NCI-H1105 treated with DMSO at 0.1 percent for 48 hours (cell line): ENCODE data around the gene ACE.

ENCODE experiments used
- DNase-seq: peaks from one replicate; lab custom pipeline; 2025; lab: John Stamatoyannopoulos, UW

Gene ACE

DNA sequence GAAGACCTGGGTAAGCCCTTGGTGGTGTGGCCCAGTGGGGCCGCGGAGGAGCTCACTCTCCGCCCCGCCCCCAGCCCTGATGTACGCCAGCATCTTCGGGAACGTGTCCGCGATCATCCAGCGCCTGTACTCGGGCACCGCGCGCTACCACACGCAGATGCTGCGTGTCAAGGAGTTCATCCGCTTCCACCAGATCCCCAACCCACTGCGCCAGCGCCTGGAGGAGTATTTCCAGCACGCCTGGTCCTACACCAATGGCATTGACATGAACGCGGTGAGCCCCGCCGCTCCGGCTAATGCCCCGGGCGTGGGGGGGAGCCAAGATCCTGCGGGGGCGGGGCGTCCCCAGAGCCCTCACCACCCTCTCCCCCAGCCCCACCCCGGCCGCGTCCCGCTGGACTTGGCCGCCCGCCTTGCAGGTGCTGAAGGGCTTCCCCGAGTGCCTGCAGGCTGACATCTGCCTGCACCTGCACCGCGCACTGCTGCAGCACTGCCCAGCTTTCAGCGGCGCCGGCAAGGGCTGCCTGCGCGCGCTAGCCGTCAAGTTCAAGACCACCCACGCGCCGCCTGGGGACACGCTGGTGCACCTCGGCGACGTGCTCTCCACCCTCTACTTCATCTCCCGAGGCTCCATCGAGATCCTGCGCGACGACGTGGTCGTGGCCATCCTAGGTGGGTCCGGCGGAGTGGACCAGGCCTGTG is 61.3 kb downstream of the ACE start:
- DNase-seq = peak; percentile 21

DNA sequence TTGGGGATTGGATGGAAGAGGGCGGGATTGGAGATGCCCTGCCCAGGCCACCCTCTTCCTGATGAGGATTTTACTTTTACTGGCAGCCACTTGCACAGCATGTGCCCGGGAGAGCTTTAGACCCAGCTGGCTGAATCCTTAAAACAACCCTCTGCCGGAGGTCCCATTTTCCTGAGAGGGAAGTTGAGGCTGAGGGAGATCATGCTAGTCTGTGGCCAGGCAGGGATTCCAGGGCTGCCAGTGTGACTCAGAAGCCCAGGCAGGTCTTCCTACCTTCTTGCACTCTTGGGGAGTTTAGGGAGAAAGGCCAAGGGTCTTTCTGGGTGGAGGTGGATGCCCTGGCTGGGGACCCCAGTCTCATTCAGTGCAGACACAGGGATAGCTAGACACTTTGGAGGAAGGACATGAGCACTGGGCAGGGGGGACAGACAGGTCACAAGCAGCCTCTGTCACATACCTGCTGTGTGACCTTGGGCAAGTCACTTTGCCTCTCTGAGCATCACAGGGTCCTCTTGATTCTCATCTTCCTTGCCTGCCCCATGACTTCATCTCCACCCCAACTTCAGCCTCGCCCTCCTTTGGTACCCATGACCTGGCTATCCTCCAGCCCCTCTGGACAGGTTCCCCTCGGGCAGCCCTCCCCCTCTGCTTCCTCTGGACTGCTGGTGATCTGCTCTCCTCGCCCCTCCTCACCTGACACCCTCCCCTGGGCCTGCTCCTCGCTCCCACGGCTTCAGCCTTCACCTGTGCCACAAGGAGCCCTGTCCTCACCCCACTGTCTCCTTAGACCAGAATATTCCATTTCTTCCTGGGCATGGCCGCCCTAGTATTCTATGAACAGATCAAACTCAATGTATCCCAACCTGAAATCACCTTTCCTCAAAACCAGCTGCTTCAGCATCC is 62.1 kb downstream of the ACE start:
- no peak for DNase-seq

DNA sequence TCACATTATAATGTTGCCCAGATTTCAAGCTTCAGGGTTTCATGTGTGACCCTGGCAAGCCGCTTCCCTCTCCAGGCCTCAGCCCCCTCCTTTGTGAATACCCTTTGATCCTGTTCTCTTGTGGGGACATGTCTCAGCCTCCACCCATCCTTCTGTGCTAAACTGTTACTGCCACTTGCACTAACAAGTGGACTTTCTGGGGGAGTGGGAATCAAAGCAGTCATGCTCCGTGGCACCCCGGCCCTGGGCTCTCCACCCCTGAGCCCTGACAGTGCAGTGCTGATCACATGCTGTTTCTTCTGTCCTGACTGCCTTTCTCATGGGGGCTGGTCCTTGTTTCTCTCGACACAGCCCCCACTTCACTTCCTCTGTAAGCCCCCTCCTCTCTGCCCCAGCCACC is 63.7 kb downstream of the ACE start:
- no peak for DNase-seq

DNA sequence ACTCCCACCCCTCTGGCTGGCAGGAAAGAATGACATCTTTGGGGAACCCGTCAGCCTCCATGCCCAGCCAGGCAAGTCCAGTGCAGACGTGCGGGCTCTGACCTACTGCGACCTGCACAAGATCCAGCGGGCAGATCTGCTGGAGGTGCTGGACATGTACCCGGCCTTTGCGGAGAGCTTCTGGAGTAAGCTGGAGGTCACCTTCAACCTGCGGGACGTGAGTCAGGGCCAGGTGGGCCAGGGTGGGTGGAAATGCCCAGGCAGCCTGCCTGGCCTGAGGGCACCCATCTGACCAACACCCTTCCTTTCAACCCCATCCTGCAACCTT is 65.3 kb downstream of the ACE start:
- DNase-seq = no peak

DNA sequence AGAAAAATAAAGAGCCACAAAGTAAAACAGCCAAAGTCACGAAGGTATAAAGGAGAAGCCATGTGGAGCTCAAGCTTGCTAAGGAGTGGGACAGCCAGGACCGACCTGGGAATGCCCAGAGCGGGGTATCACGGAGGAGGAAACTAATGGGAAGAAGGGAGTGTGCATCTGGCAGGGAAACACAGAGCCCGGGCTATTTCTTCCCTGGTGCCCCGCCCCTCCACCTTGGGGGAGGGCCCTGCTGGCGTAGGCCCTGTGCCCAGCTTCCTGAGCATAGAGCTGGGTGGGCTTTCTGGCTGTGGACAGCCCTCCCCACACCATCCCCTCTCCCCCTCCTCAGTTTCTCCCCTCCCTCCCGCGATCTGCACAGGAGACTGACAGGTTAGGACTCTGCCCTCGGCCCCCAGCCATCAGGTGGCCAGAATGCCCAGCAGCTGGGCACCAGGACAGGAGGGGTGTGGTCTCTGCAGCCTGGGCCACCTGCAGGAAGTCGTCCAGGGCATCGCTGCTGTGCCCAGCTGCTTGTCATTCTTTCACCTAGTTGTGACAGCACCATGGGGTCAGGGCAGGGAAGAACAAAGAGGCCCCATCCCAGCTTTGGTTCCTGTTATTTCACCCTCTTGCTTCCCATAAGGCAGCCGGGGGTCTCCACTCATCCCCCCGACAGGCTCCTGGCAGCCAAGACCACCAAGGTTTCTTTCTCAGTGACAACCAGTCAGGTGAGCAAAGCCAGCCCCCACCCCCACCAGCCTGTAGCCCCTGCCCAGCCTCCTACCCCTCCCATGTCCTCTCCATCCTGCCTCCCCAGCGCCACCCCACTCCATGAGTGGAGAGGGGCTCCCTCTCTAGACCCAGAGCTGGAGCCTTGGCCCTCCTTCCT is 66.3 kb downstream of the ACE start:
- no peak for DNase-seq

DNA sequence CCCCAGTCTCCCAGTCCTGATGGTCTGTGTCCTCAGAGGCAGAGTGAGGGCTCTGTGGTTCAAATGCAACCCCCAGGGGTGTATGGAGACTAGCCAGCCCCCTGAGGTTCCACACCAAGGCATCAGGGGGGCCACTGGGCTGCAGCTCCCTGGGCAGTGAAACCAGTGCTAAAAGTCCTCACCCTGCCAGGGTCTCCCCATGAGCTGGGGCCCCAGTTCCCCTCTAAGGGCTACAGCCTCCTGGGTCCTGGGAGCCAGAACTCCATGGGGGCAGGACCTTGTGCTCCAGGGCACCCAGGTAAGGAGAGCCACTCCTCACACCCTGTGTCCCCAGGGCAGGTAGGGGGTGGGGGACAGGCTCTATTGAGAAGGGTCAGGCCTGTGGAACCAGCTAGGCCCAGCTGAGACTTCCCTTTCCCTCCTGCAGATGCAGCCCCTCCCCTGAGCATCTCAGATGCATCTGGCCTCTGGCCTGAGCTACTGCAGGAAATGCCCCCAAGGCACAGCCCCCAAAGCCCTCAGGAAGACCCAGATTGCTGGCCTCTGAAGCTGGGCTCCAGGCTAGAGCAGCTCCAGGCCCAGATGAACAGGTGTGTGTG is 67.1 kb downstream of the ACE start:
- DNase-seq = no peak

DNA sequence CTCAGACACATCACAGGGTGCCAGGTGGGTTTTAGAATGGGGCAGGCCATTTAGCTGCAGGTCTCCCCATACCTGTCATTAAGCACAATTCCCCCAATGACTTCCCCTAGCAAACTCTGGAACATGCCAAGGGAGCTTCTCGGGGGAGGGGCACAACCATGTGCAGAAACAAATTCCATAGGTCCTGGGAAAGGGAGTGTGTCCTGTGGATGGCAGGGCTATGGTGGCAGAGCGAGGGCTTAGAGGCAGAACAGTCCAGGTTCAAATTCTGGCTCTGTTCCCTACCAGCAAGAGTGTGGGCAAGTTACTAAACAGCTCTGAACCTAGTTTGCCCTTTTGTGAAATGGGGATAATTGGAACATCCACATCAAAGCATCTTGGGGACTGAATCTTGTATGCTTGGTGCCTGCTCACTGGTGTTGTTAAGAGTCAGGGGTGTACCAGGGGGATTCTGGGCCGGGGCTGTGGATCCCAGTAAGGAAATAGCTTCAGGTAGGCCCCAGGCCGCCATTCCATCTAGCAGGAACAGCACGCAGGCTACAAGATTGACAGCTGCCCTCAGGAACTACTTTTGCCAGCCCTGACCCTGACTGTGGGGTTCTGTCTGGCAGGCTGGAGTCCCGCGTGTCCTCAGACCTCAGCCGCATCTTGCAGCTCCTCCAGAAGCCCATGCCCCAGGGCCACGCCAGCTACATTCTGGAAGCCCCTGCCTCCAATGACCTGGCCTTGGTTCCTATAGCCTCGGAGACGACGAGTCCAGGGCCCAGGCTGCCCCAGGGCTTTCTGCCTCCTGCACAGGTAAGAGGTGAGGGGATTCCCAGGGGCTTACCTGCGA is 67.8 kb downstream of the ACE start:
- DNase-seq = no peak

DNA sequence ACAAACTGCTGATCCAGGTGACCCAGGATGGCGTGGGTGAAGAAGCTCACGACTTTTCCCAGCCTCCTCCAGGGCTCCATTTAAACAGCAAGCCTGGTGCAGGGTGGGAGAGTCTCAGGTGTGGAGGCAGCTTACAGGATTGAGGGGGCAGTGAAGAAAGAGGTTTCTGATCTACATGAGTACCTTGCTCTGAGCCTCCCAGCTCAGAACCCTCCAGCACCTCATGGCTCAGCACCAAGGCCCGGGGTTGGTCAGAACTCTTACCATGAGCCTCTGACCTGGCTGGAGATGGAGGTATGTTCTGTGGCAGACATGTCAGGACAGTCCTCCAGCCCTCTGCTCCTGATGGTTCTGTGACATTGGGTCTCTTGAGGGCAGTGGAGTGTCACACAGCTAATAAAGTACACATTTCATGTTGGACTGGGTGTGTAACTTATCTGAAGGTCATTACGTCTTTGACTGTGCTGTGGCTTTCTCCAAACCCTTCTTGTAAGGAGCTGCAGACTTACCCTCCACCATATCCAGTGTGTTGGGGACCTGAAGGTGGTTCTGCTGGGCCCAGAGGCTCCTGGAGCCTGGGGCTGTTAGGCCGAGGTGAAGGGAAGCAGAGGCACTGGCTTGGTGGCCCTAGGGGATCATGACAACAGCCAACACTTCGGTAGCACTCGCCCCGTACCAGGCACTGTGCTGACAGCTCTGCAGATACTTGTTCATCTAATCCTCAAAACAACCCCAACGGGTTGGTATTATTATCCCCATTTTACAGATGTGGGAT is 69.6 kb downstream of the ACE start:
- DNase-seq = no peak

DNA sequence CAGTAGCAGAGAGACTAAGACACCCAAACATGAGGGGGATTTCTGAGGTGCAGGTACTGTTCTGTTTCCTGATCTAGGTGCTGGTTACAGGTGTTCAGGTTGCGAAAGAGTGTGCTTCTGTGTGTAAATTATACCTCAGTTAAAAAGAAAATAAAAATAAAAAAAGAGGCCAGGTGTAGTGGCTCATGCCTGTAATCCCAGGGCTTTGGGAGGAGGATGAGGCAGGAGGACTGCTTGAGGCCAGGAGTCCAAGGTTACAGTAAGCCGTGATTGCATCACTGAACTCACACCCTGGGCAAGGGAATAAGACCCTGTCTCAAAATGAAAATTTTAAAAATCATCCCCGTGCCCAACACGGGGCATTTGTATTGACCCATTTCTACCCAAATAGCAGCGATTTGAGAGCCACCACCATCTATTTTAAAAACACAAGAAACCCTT is 70.2 kb downstream of the ACE start:
- DNase-seq = no peak
